ENCODE measurements around the gene KCNG3.
A peak's percentile ranks its signal among the peaks of the same experiment; 100 is the strongest.

KCNG3 gene

DNA sequence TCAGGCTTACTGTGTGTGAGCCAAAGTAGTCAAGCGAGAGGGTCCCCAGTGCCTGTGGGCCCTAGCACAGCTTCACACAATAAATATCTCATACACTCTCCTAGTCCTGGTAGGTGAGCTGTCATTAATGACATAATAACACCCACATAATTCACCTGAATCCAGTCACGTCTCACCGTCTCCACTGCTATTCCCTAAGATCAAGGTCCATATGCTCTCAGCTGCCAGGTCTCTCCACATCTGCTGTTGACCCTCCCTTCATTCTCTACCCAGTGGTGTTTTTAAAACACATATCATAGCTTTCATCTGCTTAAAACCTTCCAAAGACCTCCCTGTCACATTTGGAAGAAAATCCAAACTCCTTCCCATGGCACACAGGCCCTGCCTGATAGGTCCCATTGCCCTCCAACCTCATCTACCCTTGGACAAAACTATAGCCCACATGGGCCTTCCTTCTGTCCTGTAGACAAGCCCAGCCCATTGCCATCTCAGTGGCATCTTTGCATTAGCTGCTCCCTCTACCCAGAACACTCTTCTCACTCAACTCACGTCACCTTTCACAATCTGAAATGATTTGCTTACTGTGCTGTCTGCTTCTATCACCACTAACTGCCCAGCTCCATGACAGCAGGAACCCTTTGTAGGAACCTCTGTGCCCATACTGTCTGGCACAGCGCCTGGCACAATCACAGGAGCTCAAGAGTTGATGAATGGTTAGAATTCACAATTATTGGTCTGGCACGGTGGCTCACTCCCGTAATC is 7.5 kb downstream of the KCNG3 start:
- no peak for DNase-seq (ENCODE audit: low spot score)

- no peak for DNase-seq (ENCODE audit: low spot score)
These were observed 13.4 kb downstream of the KCNG3 start for GRCh38 chr2:42480402-42480801.

GRCh38 chr2:42474765-42475454 is 18.9 kb downstream of the KCNG3 start:
- DNase-seq (ENCODE audit: low spot score), result no peak

GRCh38 chr2:42470706-42471105 is 23.1 kb downstream of the KCNG3 start:
- DNase-seq (ENCODE audit: low spot score), result no peak

DNA sequence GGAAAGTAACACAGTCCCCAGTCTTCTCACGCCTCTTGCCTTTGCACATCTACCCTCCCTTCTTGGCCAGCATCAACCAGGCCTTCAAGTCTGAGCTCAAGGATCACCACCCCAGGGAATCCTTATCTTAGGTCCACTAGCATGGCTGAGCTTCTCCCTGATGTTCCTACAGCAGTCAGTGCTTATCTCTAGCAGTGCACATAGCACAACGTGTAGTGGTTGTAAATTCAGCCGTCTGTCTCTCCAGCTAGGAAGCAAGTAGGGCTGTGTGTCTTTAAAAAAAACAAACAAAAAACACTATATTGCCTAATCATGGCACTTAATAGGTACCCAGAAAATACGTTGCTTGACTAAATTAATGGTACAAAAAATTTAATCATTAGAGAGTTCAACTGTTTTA is 29.2 kb downstream of the KCNG3 start:
- no peak for DNase-seq (ENCODE audit: low spot score)

GRCh38 chr2:42463570-42463969 is 30.2 kb downstream of the KCNG3 start:
- no peak for DNase-seq (ENCODE audit: low spot score)

- no peak for DNase-seq (ENCODE audit: low spot score)
These were observed 34.5 kb downstream of the KCNG3 start for GRCh38 chr2:42459296-42459695.

DNA sequence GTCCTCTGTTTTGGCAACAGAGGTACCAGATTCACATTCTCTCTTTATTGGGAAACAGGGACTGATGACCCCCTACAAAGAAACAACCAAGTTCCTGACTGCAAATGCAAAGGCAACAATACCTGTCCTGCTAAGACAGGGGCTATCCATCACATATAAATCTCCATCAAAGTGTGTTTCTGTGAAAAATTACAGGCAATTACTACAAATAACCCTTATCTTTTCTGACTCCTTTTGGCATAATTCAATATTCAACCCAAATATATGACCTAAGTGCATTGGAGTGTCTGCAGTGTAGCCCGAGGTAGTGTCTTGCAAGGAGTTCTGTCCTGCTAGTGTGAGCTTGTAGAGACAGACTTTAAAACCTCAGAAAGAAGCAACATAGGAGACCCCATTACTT is 35.4 kb downstream of the KCNG3 start:
- DNase-seq (ENCODE audit: low spot score), result no peak

GRCh38 chr2:42457011-42457410 is 36.8 kb downstream of the KCNG3 start:
- no peak for DNase-seq (ENCODE audit: low spot score)

GRCh38 chr2:42456126-42456839 is 37.5 kb downstream of the KCNG3 start:
- DNase-seq (ENCODE audit: low spot score), result no peak

GRCh38 chr2:42452545-42452944 is 41.2 kb downstream of the KCNG3 start:
- DNase-seq (ENCODE audit: low spot score), result no peak

DNA sequence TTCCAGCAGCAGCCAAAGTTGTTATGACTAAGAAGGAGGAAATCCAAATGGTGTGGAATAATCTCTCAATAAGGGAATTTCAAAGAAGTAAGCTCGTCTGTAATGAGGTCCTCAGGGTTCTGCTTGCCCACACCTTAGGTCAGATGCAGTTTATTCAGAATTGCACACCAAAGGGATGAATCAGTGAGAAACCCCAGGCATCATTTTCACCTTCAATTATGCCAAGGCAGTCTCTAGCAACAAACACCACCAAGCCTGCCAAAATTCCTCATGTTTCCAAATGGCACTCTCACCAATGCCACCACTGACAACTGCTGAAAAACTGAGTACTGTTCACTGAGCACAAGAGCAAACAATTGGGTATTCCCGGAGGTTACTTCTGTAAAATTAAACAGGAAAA is 43.6 kb downstream of the KCNG3 start:
- peak; percentile 6 for DNase-seq (ENCODE audit: low spot score)

DNA sequence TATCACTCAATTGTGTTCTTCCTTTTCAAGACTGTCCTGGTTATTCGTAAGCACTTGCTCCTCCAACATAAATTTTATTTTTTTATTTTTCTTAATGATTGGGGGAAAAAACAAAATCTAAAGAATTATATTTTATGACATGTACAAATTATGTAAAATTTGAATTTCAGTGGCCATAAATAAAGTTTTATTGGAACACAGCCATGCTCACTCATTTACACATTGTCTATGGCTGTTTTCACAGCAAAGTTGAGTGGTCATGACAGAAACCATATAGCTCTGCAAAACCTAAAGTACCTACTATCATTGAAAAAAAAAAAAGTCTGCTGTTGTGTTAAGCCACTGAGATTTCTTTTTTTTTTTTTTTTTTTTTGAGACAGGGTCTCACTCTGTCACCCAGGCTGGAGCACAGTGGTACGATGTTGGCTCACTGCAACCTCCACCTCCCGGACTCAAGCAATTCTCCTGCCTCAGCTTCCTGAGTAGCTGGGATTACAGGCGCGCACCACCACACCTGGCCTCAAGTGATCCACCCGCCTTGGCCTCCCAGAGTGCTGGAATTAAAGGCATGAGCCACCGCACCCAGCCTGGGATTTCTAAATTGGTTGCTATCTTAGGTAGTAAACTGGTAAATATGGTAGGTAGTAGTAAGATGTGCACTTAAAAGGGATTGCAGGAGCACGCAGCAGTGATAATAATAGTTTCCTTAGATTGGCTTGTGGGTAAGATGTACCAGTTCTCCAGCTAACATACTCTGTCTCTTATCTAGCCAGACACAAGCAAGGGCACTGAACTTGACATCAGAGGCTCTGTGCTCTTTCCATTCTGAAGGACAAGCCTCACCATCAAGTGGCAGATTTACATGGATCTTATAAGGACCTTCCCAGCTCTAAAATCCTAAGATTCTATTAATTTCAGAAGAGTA is 44.4 kb downstream of the KCNG3 start:
- DNase-seq (ENCODE audit: low spot score), result no peak

GRCh38 chr2:42448163-42448562 is 45.6 kb downstream of the KCNG3 start:
- no peak for DNase-seq (ENCODE audit: low spot score)

DNA sequence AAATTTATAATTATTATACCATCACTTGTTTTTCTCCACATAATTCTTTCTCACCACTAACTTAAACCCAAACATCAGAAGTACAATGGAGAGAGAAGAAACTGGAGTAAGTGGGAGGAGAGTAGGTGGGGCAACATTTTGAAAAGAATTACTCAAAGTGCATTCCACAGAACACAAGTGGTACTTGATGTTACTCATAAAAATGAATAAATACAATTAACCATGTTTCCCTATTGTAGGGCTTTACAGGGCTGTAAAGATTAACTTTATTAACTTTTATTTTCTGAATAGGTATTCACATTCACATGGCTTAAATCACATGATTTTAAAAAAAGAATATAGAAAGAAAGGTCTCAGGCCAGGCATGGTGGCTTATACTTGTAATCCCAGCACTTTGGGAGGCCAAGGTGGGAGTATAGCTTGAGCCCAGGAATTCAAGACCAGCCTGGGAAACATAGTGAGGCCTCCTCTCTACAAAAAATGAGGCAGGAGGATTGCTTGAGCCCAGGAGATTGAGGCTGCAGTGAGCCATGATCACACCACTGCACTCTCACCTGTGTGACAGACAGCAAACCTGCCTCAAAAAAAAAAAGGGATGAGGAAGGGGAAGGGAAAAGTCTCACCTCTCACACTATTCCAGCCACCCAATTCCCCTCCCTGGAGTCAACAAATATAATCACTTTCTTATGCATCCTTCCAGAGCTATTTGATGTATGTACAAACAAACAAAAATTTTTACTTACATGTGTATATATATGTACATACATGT is 47.1 kb downstream of the KCNG3 start:
- no peak for DNase-seq (ENCODE audit: low spot score)

- DNase-seq (ENCODE audit: low spot score), result no peak
These were observed 49.9 kb downstream of the KCNG3 start for GRCh38 chr2:42443718-42444399.

- DNase-seq (ENCODE audit: low spot score), result no peak
These were observed 51.0 kb downstream of the KCNG3 start for GRCh38 chr2:42442774-42443173.

- DNase-seq (ENCODE audit: low spot score), result peak; percentile 56
These were observed 55.1 kb downstream of the KCNG3 start for GRCh38 chr2:42438685-42439084.

- no peak for DNase-seq (ENCODE audit: low spot score)
These were observed 57.4 kb downstream of the KCNG3 start for GRCh38 chr2:42436370-42436769.

DNA sequence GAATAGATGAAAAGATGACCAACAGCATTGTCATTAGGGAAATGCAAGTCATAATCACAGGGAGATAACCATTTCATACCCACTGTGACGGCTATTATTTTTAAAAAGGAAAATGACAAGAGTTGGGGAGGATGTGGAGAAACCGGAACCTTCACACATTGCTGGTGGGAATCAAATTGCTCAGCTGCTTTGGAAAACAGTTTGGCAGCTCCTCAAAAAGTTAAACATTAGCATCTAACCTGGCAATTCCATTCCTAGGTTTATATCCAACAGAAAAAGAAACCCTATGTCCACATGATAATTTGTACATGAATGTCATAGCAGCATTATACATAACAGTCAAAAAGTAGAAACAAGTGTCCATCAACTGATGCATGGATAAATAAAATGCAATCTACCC is 58.2 kb downstream of the KCNG3 start:
- DNase-seq (ENCODE audit: low spot score), result no peak

- DNase-seq (ENCODE audit: low spot score), result no peak
These were observed 63.6 kb downstream of the KCNG3 start for GRCh38 chr2:42430188-42430587.

Data from pons (tissue), 1 donor.